NCI-H2081 treated with DMSO at 0.1 percent for 48 hours (cell line): ENCODE data around the gene ERP27.

Source experiments
- DNase-seq: peaks from one replicate; lab custom pipeline; 2025; lab: John Stamatoyannopoulos, UW

The ERP27 gene

DNA sequence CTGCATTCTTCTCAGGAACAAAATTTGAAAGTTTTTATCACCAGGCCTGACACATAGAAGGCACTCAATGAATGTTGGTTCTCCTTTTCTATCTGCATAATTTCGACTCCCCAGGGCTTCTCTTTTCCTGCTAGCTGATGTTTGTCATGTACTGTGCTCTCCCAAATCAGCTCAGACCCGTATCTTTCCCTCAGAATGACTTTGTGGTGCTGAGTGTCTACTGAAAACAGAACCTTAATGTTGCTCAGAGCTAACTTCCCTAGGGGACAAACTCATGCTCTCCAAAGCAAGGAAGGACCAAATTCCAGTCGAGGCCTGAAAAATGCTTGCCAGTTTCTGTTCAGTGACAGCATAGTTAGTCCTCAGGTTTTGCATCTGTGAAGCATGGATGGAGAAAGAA lies 21.1 kb upstream of the ERP27 start:
- no peak for DNase-seq

- DNase-seq: no peak
These were observed 20.7 kb upstream of the ERP27 start for GRCh38 chr12:14959126-14959440.

DNA sequence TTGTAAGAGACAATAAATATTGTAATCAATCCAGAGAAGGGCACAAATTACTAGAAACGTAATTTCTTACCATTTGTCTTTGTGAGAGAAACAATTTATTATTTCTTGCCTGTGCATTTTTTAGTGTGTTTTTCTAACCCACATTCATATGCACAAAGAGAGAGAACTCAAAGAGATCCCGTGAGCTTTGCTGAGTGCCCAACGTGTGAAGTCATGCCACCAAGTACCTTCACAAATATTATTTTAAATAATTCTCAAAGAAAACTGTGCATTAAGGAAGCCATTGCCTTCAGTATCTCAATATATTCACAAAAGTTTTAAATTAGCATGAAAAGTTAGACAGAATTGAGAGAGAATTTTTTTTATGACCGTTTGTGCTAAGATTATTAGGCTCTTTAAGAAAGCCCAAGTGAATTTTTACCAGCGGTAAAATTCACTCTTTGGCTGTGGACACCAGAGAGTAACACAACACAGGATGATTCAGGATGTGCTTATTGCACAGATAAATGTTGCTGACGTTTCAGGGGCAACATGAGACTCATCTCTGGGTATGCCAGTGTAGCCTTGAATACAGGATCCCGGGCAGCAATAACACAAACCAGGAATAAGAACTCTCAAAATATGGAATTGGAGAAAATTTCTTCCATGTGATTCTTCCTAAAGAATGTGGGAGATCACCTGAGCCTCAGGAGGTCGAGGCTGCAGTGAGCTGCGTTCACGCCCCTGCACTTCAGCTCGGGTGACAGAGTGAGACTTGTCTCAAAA lies 20.2 kb upstream of the ERP27 start:
- no peak for DNase-seq

- no peak for DNase-seq
These were observed 19.3 kb upstream of the ERP27 start for GRCh38 chr12:14957551-14958168.

GRCh38 chr12:14956905-14957304 lies 18.6 kb upstream of the ERP27 start:
- no peak for DNase-seq

DNA sequence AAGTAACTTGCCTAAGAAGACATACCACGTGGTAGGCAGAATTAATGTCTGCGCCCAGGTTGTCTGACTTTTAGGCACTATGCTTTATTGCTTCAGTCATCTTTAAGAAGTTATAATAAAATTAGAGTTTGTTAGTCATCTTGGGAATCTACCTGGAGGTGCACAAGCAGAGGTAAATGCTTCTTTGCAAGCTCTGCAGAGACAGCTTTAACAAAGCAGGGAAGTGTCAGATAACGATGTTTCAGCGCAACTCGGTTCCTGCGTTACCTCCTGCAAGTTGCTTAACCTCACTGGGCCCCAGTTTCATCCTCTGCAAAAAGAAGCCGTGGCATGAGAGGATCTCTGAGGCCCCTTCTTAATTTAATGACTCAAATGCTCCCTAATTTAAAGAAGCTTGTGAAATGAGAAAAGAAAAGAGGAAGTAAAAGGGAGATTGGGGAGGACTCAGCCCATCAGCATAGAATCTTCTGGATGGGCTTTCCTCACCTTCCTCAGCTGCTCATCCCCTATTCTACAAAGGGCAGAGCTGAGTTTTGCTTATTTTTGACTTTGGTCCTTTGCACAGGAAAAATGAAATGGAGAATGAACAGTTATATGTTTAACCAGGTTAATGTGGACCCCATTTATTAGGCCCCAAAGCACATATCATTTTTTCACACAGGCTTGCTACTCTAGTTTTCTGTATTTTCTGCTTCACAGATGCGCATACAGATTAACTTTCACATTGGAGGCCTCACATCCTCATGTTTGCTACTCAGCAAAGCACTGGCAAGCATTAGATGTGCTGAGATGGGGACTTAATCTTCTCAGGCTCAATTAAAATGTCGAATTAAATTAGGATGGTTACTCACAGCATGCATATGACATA lies 17.9 kb upstream of the ERP27 start:
- no peak for DNase-seq

- no peak for DNase-seq
These were observed 15.9 kb upstream of the ERP27 start for GRCh38 chr12:14954269-14954668.

DNA sequence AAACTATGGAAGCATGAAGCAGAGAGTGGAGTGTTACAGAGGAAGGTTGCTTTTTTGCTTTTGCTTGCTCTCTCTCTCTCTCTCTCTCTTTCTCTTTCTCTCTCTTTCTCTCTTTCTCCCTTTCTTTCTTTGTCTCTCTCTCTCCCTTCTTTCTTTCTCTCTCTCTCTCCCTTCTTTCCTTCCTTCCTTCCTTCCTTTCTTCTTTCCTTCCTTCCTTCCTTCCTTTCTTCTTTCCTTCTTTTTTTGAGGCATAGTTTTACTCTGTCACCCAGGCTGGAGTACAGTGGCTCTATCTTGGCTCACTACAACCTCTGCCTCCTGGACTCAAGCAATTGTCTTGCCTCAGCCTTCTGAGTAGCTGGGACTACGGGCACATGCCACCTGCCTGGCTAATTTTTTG lies 15.4 kb upstream of the ERP27 start:
- DNase-seq: no peak

DNA sequence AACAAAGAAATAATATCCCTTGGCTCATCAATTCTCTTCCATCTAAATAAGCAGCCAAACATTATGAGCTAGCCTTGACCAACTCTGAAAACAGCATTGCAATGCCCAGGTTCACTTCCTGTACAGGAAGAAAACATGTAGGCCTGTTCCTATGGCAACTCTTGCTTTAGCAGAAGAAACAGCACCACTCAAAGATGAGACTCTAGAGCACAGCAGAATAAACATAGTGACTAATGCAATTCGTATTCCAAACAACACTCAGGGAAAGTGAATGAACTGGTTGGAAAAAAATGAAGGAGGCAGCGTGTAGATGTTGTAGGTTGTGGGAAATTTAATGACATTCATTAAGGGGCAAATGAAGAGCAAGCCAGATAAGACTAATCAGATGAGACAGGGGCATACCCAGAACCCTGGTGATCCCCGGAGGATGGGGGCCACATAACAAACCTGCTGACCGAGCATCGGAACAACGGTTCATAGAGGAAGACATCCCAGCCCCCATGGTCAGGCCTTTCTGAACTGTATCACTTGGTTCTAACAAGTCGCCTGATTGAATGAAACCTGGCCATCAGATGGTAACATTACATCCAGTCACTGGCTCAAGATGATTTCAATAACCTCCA lies 14.1 kb upstream of the ERP27 start:
- no peak for DNase-seq

- DNase-seq: no peak
These were observed 13.5 kb upstream of the ERP27 start for GRCh38 chr12:14951851-14952250.

DNA sequence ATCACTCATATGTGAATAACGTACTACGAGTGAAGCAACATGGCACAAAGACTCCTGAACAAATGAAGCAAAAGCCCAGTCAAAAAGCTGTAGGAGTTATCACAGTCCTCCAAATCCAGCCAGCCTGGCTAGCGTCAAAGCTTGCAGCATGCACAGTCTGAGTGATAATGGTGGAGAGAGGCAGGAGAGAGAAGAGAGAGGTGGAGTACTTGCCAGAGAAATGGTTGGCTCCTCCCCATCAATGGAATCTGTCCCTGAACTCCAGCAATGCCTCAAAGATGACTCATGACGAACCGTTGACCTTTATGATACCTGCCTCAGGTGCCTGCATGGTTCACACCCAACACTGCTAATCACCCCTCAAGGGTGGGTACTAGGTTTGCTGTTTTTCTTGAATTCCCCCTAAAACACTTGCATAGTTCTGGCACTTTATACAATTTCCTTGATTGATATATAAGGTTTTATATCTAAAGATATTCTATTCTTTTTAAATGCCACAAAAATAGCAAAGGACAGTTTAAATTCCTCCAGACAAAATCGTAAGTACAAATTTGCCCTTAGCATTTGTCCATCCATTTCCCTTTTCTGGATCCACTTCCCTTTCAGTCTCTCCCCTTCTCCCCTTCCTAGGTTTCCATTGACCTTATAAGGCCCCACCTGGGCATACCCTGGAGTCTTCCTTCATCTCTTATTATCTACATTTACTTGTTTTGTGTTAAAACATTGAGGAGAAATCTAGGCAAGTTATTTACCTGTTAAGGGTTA lies 12.8 kb upstream of the ERP27 start:
- DNase-seq: no peak

- no peak for DNase-seq
These were observed 12.1 kb upstream of the ERP27 start for GRCh38 chr12:14950421-14950820.

GRCh38 chr12:14949631-14950030 lies 11.3 kb upstream of the ERP27 start:
- no peak for DNase-seq

DNA sequence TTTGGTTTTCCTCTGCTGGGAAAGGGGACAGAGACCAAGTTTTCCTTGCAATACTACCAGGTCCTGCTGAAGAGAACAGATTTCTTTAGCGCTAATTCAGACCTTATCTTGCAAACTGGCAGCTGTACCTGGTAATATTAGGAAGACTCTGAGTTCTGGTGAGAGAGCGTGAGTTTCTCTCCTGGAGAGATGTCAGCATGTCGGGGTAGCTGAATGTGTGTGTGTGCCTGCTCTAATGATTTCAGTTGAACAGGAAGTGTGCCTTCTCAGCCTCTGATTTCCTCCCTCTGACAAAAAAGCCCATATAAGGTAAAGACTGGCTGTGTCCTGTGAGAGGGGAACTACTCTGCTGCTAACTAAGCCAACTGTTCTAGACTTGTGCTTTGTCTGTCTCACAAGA lies 10.3 kb upstream of the ERP27 start:
- DNase-seq: no peak

DNA sequence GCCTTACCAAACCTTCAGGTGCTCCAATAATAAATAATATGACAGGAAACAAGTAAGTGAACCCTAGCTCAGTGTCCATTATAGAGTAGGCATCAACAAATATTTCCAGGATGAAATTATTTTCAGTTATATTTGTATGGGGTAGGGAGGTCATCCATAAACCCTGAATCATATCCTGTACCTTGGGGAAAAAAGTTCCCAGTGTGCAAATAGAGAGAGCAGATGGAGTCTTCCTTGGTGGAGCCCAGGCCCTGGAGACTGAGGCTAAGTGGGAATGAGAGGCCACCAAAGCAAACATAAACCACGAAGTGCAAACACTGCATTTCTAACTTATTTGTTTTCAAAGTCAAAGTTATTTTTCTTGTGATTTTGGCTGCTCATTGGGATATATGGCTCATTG lies 8.5 kb upstream of the ERP27 start:
- DNase-seq: no peak

GRCh38 chr12:14946162-14946561 lies 7.8 kb upstream of the ERP27 start:
- DNase-seq: no peak

- DNase-seq: no peak
These were observed 4.0 kb upstream of the ERP27 start for GRCh38 chr12:14942196-14942931.

DNA sequence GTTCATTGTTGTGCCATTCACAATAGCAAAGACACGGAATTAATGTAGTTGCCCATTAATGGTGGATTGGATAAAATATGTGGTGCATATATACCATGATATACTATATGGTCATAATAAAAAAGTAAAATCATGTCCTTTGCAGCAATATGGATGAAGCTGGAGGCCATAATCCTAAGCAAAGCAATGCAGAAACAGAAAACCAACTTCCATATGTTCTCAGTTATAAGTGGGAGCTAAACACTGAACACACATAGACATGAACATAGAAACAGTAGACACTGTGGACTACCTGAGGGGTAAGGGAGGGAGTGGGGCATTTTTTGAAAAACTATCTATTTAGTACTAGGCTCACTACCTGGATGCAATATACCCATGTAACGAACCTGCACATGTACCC lies 3.0 kb upstream of the ERP27 start:
- DNase-seq: no peak

GRCh38 chr12:14937689-14938088 lies 648 bp downstream of the ERP27 start:
- no peak for DNase-seq

- no peak for DNase-seq
These were observed 1.3 kb downstream of the ERP27 start for GRCh38 chr12:14937014-14937413.

- no peak for DNase-seq
These were observed 2.0 kb downstream of the ERP27 start for GRCh38 chr12:14936224-14936861.
